ENCODE data around the gene ALDH1L1.

- TF ChIP-seq MLX (CRISPR knock-in tag; conservative IDR thresholded peaks at IDR 0.05) (no peak), ZFX (CRISPR knock-in tag; IDR thresholded peaks at IDR 0.05) (no peak), HDAC6 (IDR thresholded peaks at IDR 0.05; ENCODE audit: low read depth, low read length) (no peak), CEBPB (tag; IDR thresholded peaks at IDR 0.05) (no peak), MAX (CRISPR knock-in tag; IDR thresholded peaks at IDR 0.05) (no peak), BRF2 (IDR thresholded peaks at IDR 0.05; ENCODE audit: borderline replicate concordance, insufficient read depth, insufficient read length) (no peak), CTCF (IDR thresholded peaks at IDR 0.05 in 2 of 3, conservative IDR thresholded peaks at IDR 0.05 in 1 of 3; ENCODE audit: insufficient read depth in 2 of 3, low read depth in 1 of 3, low read length in 3 of 3) (no peak), PHF20 (IDR thresholded peaks at IDR 0.05; ENCODE audit: partially characterized antibody) (no peak), KHSRP (IDR thresholded peaks at IDR 0.05) (no peak), FOXP1 (CRISPR knock-in tag; IDR thresholded peaks at IDR 0.05) (no peak), RCOR1 (IDR thresholded peaks at IDR 0.05; ENCODE audit: borderline replicate concordance in 1 of 2, low read depth in 2 of 2, low read length in 2 of 2) (no peak), NELFE (IDR thresholded peaks at IDR 0.05; ENCODE audit: insufficient read depth, insufficient read length) (no peak), SMC3 (conservative IDR thresholded peaks at IDR 0.05; ENCODE audit: insufficient read depth, low read depth, low read length) (no peak)
These were observed 18.9 kb upstream of the ALDH1L1 start for GRCh38 chr3:126199256-126199655.
